SHP77 treated with DMSO at 0.1 percent for 48 hours (cell line): ENCODE measurements around the gene CHD2.

Source experiments
- DNase-seq: peaks from one replicate; lab custom pipeline; 2025; lab: John Stamatoyannopoulos, UW

Gene CHD2

GRCh38 chr15:92962914-92963313 lies 62.8 kb downstream of the CHD2 start:
- DNase-seq = no peak

GRCh38 chr15:92963794-92964193 lies 63.7 kb downstream of the CHD2 start:
- no peak for DNase-seq

- no peak for DNase-seq
Measured at GRCh38 chr15:92968926-92969651, 69.0 kb downstream of the CHD2 start.

GRCh38 chr15:92970656-92971055 lies 70.5 kb downstream of the CHD2 start:
- no peak for DNase-seq

- DNase-seq = no peak
Measured at GRCh38 chr15:92971081-92971480, 71.0 kb downstream of the CHD2 start.

- no peak for DNase-seq
Measured at GRCh38 chr15:92971713-92972112, 71.6 kb downstream of the CHD2 start.

GRCh38 chr15:92974183-92974915 lies 74.2 kb downstream of the CHD2 start:
- DNase-seq = no peak

GRCh38 chr15:92979011-92979701 lies 79.0 kb downstream of the CHD2 start:
- no peak for DNase-seq

- DNase-seq = no peak
Measured at GRCh38 chr15:92981333-92981732, 81.2 kb downstream of the CHD2 start.

GRCh38 chr15:92984161-92984560 lies 84.0 kb downstream of the CHD2 start:
- DNase-seq = no peak

- DNase-seq = no peak
Measured at GRCh38 chr15:92989470-92989869, 89.3 kb downstream of the CHD2 start.

GRCh38 chr15:92990031-92990430 lies 89.9 kb downstream of the CHD2 start:
- no peak for DNase-seq

GRCh38 chr15:92992720-92993119 lies 92.6 kb downstream of the CHD2 start:
- DNase-seq = no peak

GRCh38 chr15:92997821-92998220 lies 97.7 kb downstream of the CHD2 start:
- no peak for DNase-seq

GRCh38 chr15:93001156-93001555 lies 101.0 kb downstream of the CHD2 start:
- no peak for DNase-seq

GRCh38 chr15:93001881-93002280 lies 101.8 kb downstream of the CHD2 start:
- no peak for DNase-seq

- DNase-seq = no peak
Measured at GRCh38 chr15:93005133-93005532, 105.0 kb downstream of the CHD2 start.

- DNase-seq = no peak
Measured at GRCh38 chr15:93007994-93008393, 107.9 kb downstream of the CHD2 start.

- DNase-seq = no peak
Measured at GRCh38 chr15:93012786-93013185, 112.7 kb downstream of the CHD2 start.

- DNase-seq = no peak
Measured at GRCh38 chr15:93017526-93017925, 117.4 kb downstream of the CHD2 start.

- no peak for DNase-seq
Measured at GRCh38 chr15:93018574-93018973, 118.5 kb downstream of the CHD2 start.

- no peak for DNase-seq
Measured at GRCh38 chr15:93019090-93019489, 119.0 kb downstream of the CHD2 start.

- no peak for DNase-seq
Measured at GRCh38 chr15:93019971-93020370, 119.8 kb downstream of the CHD2 start.
